Gastroesophageal sphincter (tissue), 4 donors: ENCODE results near the gene WDR27. TPM values are rescaled to one million over a fixed set of nuclear protein-coding genes. Genes with fewer than 3 reads are reported as not detected.
A peak's percentile ranks its signal among the peaks of the same experiment; 100 is the strongest.
"Not testable (repeated sequence)": the region's sequence is repeated elsewhere in the genome, so short reads cannot be mapped to it uniquely, and the experiment has no call there.

Experiments used
- ATAC-seq: fragments of 150-250 bp; one replicate; pipeline ENCODE4 v1.9.1; 2016; ENCODE audit warnings: mild to moderate bottlenecking, moderate library complexity
- H3K27ac ChIP-seq, 4 donors: fragments of 200-600 bp; sonication (generic) in 3 of 4; 1 replicate in 3 of 4; 2 replicates in 1 of 4; pipeline ENCODE4 v1.5.1; 2016 to 2019
- H3K27me3 ChIP-seq: fragments of 200-600 bp; sonication (generic); one replicate; pipeline ENCODE4 v1.5.1; 2019
- H3K36me3 ChIP-seq, 2 donors: fragments of 200-600 bp; sonication (generic); one replicate each; pipeline ENCODE4 v1.5.1; 2019; ENCODE audit warnings: control low read depth in 1 of 2
- H3K4me1 ChIP-seq, 3 donors: fragments of 200-600 bp; sonication (generic); 1 replicate in 2 of 3; 2 replicates in 1 of 3; pipeline ENCODE4 v1.5.1; 2016 to 2019; ENCODE audit warnings: control low read depth in 2 of 3
- H3K4me3 ChIP-seq, 2 donors: fragments of 200-600 bp; sonication (generic); one replicate each; pipeline ENCODE4 v1.5.1; 2019; ENCODE audit warnings: mild to moderate bottlenecking in 1 of 2, moderate library complexity in 1 of 2
- H3K9me3 ChIP-seq, 3 donors: fragments of 200-600 bp; sonication (generic); one replicate each; pipeline ENCODE4 v1.5.1; 2017 to 2019; ENCODE audit warnings: control low read depth in 2 of 3
- EP300 ChIP-seq: sonication (generic); formaldehyde crosslinking; IDR thresholded peaks from one replicate; pipeline ENCODE4 v1.6.1; 2017; ENCODE audit warnings: antibody characterized with exemption, mild to moderate bottlenecking
- POLR2A ChIP-seq, 2 donors: fragments of 450-650 bp; IDR thresholded peaks; one replicate each; pipeline ENCODE4 v1.6.1; 2017; ENCODE audit warnings: antibody characterized with exemption in 2 of 2, mild to moderate bottlenecking in 2 of 2, moderate library complexity in 1 of 2
- POLR2AphosphoS5 ChIP-seq: sonication (generic); formaldehyde crosslinking; IDR thresholded peaks from one replicate; pipeline ENCODE4 v1.6.1; 2017; ENCODE audit warnings: antibody characterized with exemption
- WGBS, 2 donors: methylation state at CpG; one replicate each; pipeline ENCODE4 v1.1.5; 2018; ENCODE audit warnings: low coverage in 1 of 2; 5-methylcytosine and 5-hydroxymethylcytosine counted together
- total RNA-seq, 4 donors: library from RNA; depleted of rRNA; stranded (reverse); fragments of >200 nt; gene quantifications; one replicate each; pipeline ENCODE4 v1.1.0, GENCODE V29; 2016
- TF ChIP-seq, protein P1 (sequence below), 4 experiments: fragments of 200-600 bp in 2 of 4; fragments of 450-650 bp in 2 of 4; sonication (generic) in 1 of 4; IDR thresholded peaks; one replicate each; pipeline ENCODE4 v1.5.1; 2017 to 2019; ENCODE audit warnings: antibody characterized with exemption in 4 of 4, mild to moderate bottlenecking in 2 of 4, moderate library complexity in 2 of 4

Gene WDR27
- total RNA-seq, 4 donors from 2014 or later = 10.0 to 35.0 (median 20.7) TPM

- Histone ChIP-seq H3K36me3 (no peaks in the 10 kb centered on the region), H3K9me3 (no peaks in the 10 kb centered on the region), H3K4me3 (no peak overlapping the region), H3K27ac (no peak overlapping the region), H3K4me1 (peaks cover 6 to 33% (median 9%) of the 10 kb centered on the region in 3 donors), H3K27me3 (no peaks in the 10 kb centered on the region)
- 81 to 85% methylated on average over 1 of the region's 1 CpG for WGBS, 2 donors
- TF ChIP-seq EP300 = no peak
- no peak for ATAC-seq
These were observed 174.5 kb downstream of the WDR27 start for GRCh38 chr6:169527306-169527705.

DNA sequence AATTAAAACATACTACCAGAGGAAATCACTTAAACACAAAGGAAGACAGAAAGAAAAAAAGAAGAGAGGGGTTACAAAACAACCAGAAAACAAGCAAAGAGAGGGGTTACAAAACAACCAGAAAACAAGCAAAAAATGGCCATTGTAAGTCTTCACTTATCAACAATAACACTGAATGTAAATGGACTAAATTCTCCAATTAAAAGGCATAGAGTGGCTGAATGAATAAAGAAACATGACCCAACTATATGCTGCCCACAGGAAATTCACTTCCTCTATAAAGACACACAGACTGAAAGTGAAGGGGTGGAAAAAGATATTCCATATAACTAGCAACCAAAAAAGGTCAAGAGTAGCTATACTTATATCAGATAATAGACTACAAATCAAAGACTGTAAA is 180.0 kb downstream of the WDR27 start:
- TF ChIP-seq, protein P1, sequence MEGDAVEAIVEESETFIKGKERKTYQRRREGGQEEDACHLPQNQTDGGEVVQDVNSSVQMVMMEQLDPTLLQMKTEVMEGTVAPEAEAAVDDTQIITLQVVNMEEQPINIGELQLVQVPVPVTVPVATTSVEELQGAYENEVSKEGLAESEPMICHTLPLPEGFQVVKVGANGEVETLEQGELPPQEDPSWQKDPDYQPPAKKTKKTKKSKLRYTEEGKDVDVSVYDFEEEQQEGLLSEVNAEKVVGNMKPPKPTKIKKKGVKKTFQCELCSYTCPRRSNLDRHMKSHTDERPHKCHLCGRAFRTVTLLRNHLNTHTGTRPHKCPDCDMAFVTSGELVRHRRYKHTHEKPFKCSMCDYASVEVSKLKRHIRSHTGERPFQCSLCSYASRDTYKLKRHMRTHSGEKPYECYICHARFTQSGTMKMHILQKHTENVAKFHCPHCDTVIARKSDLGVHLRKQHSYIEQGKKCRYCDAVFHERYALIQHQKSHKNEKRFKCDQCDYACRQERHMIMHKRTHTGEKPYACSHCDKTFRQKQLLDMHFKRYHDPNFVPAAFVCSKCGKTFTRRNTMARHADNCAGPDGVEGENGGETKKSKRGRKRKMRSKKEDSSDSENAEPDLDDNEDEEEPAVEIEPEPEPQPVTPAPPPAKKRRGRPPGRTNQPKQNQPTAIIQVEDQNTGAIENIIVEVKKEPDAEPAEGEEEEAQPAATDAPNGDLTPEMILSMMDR (IDR thresholded peaks at IDR 0.05) = no peak
- TF ChIP-seq POLR2AphosphoS5 (no peak), POLR2A (IDR thresholded peaks at IDR 0.05) (no peak), EP300 (no peak)
- Histone ChIP-seq H3K27me3 (no peaks in the 10 kb centered on the region), H3K27ac (no peak overlapping the region), H3K9me3 (peaks cover 0 to 16% (median 0%) of the 10 kb centered on the region in 3 donors), H3K4me1 (peaks cover 0 to 5% (median 0%) of the 10 kb centered on the region in 3 donors), H3K4me3 (no peak overlapping the region), H3K36me3 (no peaks in the 10 kb centered on the region)
- no peak for ATAC-seq

DNA sequence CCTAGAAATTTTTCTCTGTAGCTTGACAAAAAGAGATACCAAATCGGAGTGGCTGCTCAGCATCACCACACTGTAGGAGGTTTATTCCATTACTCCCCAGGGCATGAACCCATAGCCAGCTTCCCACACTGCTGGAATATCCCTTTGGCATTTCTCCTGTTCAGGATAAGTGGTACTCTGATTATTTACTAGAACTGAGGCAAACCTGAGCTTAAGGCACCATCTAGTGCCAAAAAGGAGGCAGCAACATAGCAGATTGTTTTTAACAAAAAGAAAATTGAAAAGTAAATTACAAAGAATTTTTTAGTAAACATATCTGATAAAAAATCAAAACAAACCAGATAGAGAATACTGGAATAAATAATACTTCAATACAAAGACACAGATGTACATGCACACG is 181.7 kb downstream of the WDR27 start:
- H3K27ac ChIP-seq = no peak overlapping the region

DNA sequence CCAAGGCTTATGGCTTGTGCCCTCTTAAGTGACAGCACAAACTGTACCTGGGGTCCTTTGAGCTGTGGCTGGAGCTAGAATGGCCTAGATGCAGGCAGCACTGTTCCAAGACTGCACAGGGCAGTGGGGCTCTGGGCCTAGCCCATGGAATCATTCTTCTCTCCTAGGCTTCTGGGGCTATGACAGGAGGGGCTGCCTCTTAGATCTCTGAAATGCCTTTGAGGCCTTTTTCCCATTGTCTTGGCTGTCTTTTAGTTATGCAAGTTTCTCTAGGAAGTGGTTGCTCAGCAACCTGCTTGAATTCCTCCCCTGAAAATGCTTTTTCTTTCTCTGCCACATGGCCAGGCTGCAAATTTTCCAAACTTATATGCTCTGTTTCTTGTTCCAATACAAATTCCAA is 183.4 kb downstream of the WDR27 start:
- Histone ChIP-seq H3K4me1 (peaks cover 0 to 5% (median 0%) of the 10 kb centered on the region in 3 donors), H3K36me3 (no peaks in the 10 kb centered on the region), H3K4me3 (no peak overlapping the region), H3K9me3 (peaks cover 0 to 16% (median 0%) of the 10 kb centered on the region in 3 donors), H3K27me3 (no peaks in the 10 kb centered on the region), H3K27ac (no peak overlapping the region)
- no peak for ATAC-seq
- TF ChIP-seq POLR2AphosphoS5 (no peak), POLR2A (IDR thresholded peaks at IDR 0.05) (no peak), EP300 (no peak)
- TF ChIP-seq, protein P1 (IDR thresholded peaks at IDR 0.05) = no peak

More for the DNA sequence above, 181.7 kb downstream of the WDR27 start:
- 71 to 100% methylated on average over 2 of the region's 2 CpGs for WGBS, 2 donors
- Histone ChIP-seq H3K9me3 (peaks cover 0 to 16% (median 0%) of the 10 kb centered on the region in 3 donors), H3K4me3 (no peak overlapping the region), H3K4me1 (peaks cover 0 to 5% (median 0%) of the 10 kb centered on the region in 3 donors), H3K27me3 (no peaks in the 10 kb centered on the region), H3K36me3 (no peaks in the 10 kb centered on the region)
- no peak for ATAC-seq
- TF ChIP-seq POLR2A (IDR thresholded peaks at IDR 0.05) = no peak
- TF ChIP-seq, protein P1 (IDR thresholded peaks at IDR 0.05) = peak; percentile 23 to 54 (median 30)

- Histone ChIP-seq H3K4me1 (no peaks in the 10 kb centered on the region), H3K36me3 (no peaks in the 10 kb centered on the region), H3K9me3 (peaks cover 0 to 12% (median 0%) of the 10 kb centered on the region in 3 donors), H3K27ac (no peak overlapping the region), H3K4me3 (no peak overlapping the region), H3K27me3 (no peaks in the 10 kb centered on the region)
- WGBS, 2 donors = 79 to 89% methylated on average over 3 of the region's 3 CpGs
- no peak for ATAC-seq
- TF ChIP-seq POLR2AphosphoS5 (no peak), EP300 (no peak), POLR2A (IDR thresholded peaks at IDR 0.05) (no peak)
- TF ChIP-seq, protein P1 (IDR thresholded peaks at IDR 0.05) = no peak
These were observed 188.2 kb downstream of the WDR27 start for GRCh38 chr6:169513478-169514193.

DNA sequence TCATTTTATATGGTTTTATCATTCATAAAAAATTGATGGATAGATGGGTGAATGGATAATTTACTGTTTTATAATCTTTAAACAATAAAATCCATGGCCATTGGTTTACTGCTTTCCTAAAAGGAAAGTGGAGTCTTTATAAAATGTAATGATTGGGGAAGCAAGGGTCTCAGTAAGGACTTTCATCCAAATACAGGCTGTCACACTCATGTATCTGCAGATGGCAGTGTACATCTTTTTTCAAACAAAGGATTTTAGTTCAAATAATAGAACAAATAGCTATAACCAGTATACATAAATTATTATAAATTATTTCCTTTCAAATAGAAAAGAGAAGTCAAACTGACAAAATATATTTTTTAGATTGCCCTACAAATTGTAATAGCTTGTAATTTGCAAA is 190.0 kb downstream of the WDR27 start:
- not testable (repeated sequence) for H3K27me3 ChIP-seq, ATAC-seq, H3K4me3 ChIP-seq, H3K4me1 ChIP-seq, H3K27ac ChIP-seq, H3K9me3 ChIP-seq, H3K36me3 ChIP-seq
